GM12891 (cell line): ENCODE measurements around the gene KCNG3.
"Not testable (repeated sequence)": the region's sequence is repeated elsewhere in the genome, so short reads cannot be mapped to it uniquely, and the experiment has no call there.

ENCODE experiments used
- DNase-seq: peaks from one replicate; pipeline ENCODE4 v3.0.0; 2011; ENCODE audit warnings: low spot score; ENCODE audit not compliant: insufficient read length
- FAIRE-seq: peaks from 2 replicates; lab custom pipeline; 2011; peaks lifted over from hg19 to GRCh38; lab: Jason Lieb, UNC
- PAX5 ChIP-seq: IDR thresholded peaks from 2 replicates; pipeline ENCODE4 v1.6.1; 2011; ENCODE audit warnings: low read length, moderate library complexity, mild to moderate bottlenecking; ENCODE audit not compliant: insufficient read depth, severe bottlenecking
- POLR2A ChIP-seq: IDR thresholded peaks from 2 replicates; pipeline ENCODE4 v1.6.1; 2011; ENCODE audit warnings: low read depth, low read length, control low read depth
- POLR2AphosphoS5 ChIP-seq: IDR thresholded peaks from 2 replicates; pipeline ENCODE4 v1.6.1; 2011; ENCODE audit warnings: low read depth, low read length, control low read depth
- POU2F2 ChIP-seq: IDR thresholded peaks from 2 replicates; pipeline ENCODE4 v1.6.1; 2011; ENCODE audit warnings: low read depth, mild to moderate bottlenecking, control low read depth, low read length, moderate library complexity
- SPI1 ChIP-seq: IDR thresholded peaks from 2 replicates; pipeline ENCODE4 v1.6.1; 2011; ENCODE audit warnings: low read depth, low read length, control low read depth
- TAF1 ChIP-seq: IDR thresholded peaks from 2 replicates; pipeline ENCODE4 v1.6.1; 2011; ENCODE audit warnings: low read depth, low read length, control low read depth

KCNG3 gene

DNA sequence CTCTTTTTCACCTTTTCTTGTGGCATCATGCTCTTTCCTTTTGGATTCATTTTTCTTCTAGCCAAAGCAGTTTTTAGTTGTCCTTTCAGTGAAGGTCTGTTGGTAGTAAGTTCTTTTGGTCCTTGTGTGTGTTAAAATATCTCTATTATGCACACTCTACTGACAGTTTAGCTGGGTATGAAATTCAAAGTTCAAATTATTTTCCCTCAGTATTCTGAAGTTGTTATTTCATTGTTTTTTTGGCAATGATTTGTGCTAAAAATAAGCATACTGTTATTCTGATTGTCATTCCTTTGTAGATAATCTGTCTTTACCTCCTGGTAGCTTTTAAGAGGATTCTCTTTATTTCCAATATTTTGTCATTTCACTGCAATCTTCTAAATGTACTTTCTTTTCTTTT is 79.6 kb downstream of the KCNG3 start:
- no peak for TF ChIP-seq PAX5
- no peak for TF ChIP-seq POLR2A
- TF ChIP-seq POLR2AphosphoS5, result no peak
- TF ChIP-seq TAF1, result no peak
- no peak for TF ChIP-seq SPI1
- no peak for TF ChIP-seq POU2F2
- FAIRE-seq, result no peak
- no peak for DNase-seq

DNA sequence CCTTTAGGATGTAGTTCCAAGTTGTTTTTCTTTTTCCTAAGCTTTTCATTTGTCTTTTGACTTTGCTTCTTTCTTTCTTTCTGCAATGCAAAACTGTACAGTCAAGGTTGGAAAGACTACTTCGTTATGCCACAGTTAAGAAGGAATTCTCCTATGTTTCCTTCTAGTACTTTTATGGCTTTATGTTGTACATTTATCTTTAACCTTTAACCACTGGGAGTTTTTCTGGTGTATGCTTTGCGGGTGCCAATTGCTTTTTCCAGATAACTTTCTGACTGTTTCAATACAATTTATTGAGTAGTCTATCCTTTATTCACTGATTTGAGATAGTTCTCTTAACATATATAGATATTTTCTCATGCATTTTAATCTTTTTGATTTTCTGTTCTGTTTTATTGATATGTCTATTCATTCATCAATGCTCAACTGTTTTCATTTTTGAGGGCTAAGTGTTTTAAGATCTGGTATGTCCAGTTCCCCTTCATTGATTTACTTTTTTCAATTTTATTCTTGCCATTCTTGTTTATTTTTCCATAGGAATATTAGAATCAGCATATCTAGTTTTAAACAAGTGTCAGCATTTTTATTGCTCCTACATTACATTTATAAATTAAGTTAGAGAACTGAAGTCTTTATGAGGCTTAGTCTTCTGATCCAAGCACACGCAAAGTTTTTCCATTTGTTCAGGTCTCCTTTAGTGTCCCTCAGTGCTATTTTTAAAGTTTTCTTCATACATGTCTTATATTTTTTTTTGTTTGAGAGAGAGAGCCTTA is 82.9 kb downstream of the KCNG3 start:
- TF ChIP-seq TAF1 (no peak), SPI1 (no peak), POLR2A (no peak), POU2F2 (no peak), PAX5 (no peak), POLR2AphosphoS5 (no peak)
- FAIRE-seq, result no peak
- no peak for DNase-seq

DNA sequence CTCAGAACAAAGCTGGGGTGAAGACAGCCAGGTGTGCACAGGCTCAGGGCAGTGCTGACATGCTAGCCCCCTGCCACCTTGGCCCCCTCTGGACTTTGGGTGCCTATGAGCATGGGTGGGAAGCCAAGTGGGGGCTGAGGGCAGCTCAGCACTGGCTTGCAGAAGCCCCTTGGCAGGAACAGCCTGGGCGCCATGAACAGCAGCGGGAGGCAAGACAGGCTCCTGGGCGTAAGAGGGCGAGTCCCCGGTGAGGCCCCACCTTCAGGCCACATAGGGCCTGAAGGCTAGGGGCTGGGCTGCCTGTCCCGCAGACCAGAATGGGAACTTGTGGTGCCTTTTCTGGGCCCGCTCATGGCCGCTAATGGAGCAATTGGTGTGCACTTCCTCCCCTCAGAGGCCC is 85.8 kb downstream of the KCNG3 start:
- no peak for TF ChIP-seq POLR2A
- DNase-seq (no peak), FAIRE-seq (no peak)

DNA sequence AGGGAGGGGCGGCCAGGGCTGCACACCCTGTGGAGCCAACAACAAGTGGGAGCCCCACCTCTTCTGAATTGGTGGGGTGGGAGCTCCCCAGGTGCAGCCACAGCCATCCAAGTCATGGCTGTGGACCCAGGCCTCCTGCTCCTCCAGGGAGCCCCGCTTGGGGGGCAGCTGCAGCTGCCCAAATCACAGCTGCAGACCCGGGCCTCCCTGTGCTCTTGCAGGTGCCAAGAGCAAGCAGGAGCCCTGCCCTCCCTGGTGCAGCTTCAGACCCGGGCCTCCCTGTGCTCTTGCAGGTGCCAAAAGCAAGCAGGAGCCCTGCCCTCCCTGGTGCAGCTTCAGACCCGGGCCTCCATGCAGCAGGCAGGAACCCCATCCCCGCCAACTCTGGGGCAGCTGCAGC is 86.3 kb downstream of the KCNG3 start:
- DNase-seq, result no peak
- no peak for FAIRE-seq
- no peak for TF ChIP-seq PAX5
- TF ChIP-seq POLR2A, result no peak
- no peak for TF ChIP-seq POLR2AphosphoS5

DNA sequence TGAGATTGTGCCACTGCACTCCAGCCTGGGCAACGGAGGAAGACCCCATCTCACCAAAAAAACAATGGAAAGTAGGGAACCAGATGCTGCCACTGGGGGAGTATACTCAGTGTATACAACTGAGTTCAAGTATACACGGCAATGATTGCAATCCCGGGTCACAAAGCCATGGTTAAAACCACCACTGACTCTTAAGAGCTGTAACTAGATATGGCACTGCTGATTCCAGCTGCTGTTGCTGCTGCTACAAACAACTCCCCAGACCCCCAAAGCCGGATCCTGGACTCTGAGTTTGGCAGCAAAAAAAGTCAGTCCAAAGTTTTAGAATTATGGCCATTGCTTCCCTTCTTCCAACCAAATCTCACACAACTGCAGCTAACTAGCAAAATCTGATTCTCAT is 89.1 kb downstream of the KCNG3 start:
- FAIRE-seq (no peak), DNase-seq (no peak)
- TF ChIP-seq POU2F2 (no peak), PAX5 (no peak), POLR2AphosphoS5 (no peak), POLR2A (no peak), SPI1 (no peak), TAF1 (no peak)

DNA sequence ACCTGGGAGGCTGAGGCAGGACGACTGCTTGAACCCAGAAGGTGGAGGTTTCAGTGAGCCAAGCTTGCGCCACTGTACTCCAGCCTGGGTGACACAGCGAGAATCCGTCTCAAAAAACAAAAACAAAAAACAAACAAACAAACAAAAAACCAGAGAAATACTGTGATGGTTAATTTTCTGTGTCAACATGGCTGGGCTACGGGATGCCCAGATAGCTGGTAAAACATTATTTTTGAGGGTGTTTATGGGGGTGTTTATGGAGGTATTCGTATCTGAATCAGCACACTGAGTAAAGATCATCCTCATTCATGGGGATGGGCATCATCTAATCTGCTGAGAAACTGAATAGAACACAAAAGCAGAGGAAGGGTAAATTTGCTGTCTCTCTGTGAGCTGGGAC is 92.0 kb downstream of the KCNG3 start:
- FAIRE-seq (no peak), DNase-seq (no peak)
- TF ChIP-seq POLR2AphosphoS5 (no peak), PAX5 (no peak), POU2F2 (no peak), POLR2A (no peak), SPI1 (no peak), TAF1 (no peak)

DNA sequence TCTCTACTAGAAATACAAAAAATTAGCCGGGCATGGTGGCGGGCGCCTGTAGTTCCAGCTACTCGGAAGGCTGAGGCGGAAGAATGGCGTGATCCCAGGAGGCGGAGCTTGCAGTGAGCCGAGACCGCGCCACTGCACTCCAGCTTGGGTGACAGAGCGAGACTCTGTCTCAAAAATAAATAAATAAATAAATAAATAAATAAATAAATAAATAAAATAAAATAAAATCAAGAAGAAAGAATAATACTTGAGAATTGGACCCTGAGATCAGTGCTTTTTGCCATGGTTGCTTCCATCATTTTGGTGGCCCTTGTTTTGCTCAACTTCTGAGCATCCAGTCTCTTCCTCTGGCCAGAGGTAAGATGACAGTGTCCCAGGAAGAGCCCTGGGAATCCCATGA is 95.7 kb downstream of the KCNG3 start:
- DNase-seq, FAIRE-seq: not testable (repeated sequence)

DNA sequence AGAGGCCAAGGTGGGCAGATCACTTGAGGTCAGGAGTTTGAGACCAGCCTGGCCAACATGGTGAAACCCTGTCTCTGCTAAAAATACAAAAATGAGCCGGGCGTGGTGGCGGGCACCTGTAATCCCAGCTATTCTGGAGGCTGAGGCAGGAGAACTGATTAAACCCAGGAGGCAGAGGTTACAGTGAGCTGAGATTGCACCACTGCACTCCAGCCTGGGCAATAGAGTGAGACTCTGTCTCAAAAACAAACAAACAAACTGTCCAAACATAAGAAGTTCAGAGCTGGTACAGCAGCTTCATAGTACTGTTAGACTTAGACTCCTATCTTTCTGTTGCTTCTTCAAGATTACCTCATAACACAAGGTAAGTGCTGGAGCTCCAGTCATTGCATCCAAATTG is 100.5 kb downstream of the KCNG3 start:
- not testable (repeated sequence) for FAIRE-seq, DNase-seq

DNA sequence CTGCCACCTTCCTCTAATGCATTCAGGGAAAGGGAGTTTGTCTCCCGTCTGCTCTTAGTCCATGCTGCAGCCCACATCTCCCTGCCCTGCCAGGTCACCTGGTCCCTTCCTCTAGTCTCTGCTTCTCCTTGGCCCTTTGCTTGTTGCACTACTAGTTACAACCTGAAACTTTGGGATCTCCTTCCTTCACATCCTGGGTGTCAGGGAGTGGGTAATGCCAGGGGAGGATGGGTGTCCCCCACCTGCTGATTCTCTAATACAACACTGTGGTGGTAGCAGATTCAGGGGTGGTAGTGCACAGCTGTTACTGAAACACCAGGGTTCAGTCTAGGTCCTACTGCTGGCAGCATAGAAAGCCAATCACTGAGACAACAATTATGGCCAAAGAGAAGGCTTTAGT is 101.6 kb downstream of the KCNG3 start:
- no peak for DNase-seq
- FAIRE-seq, result no peak
- TF ChIP-seq POLR2AphosphoS5 (no peak), TAF1 (no peak), SPI1 (no peak), POU2F2 (no peak), PAX5 (no peak), POLR2A (no peak)
